ENCODE measurements around the gene ZBTB20.

DNA sequence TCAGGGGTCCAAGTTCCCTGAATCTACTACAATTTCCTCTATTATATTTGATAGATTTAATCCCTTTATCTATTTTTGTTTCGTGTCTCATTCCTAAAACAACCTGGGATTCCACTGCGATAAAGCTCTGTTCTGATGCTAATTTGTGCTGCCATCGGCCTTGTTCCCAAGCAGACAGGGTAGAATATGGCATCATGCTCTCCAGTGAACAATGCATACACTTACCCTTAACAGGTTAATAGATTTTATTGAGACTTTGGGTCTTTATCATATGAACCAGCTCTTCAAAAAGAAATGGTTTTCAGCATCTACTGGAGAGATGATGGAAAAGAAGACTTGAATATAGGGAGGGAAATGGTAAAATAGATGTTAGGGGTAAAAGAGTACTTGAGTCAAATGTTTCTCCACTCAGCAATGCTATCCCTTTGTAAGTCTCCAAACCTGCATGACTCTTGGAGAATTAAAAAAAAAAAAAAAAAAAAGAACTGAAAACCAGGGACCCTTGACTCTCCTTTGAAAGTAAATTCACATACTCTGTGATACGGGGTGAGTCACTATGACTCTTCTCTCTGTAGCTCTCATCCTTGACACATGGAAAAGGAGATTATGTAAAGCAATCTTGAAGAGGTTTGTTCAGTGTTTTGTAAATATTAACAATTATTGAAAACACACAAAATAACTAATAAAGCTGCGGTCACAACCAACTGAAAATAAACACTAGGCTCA, 268.8 kb downstream of the ZBTB20 start:
- no peak for TF ChIP-seq POLR2A (IDR thresholded peaks at IDR 0.05)
- TF ChIP-seq, protein P1, sequence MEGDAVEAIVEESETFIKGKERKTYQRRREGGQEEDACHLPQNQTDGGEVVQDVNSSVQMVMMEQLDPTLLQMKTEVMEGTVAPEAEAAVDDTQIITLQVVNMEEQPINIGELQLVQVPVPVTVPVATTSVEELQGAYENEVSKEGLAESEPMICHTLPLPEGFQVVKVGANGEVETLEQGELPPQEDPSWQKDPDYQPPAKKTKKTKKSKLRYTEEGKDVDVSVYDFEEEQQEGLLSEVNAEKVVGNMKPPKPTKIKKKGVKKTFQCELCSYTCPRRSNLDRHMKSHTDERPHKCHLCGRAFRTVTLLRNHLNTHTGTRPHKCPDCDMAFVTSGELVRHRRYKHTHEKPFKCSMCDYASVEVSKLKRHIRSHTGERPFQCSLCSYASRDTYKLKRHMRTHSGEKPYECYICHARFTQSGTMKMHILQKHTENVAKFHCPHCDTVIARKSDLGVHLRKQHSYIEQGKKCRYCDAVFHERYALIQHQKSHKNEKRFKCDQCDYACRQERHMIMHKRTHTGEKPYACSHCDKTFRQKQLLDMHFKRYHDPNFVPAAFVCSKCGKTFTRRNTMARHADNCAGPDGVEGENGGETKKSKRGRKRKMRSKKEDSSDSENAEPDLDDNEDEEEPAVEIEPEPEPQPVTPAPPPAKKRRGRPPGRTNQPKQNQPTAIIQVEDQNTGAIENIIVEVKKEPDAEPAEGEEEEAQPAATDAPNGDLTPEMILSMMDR (IDR thresholded peaks at IDR 0.05) = no peak
